GM19438 (cell line): Measurements from ENCODE around the gene ALOX5.

Experiments
- ATAC-seq: cut with Tn5 transposase; IDR thresholded peaks from one replicate; pipeline ENCODE4 v1.9.1; 2021; ENCODE audit warnings: low read depth; ENCODE audit not compliant: unreplicated experiment

The ALOX5 gene

DNA sequence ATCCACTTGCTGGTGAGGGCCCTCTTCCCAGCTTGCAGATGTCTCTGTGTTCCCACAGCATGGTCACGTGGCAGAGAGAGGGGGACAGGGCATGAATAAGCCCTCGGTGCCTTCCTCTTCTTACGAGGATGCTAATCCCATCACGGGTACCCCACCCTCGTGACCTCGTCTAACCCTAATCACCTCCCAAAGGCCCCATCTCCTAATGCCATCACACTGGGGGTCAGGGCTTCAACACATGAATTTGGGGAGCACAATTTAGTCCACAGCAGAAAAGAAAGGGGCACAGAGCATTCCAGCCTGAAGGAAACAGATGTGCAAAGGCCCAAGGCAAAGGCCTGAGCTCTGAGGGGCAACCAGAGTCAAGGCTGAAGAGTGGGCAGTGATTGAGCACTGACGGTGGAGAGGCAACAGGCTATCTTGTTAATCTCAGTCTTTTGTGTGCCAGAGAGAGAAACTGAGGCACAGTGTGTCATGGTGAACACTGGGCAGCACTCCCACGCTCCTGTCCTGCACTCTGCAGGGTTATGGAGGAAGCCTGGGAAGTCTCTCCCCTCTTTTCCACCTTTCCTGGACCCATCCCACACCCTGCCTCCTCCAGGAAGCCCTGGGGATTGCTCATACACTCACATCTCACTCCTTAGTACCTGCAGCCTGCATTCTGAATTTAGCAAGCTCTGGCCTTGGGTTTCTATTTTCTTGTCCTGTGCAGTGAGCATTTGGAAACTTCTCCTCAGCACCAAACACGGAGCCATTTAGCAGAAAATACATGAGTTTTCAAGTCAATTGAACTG is 49.0 kb downstream of the ALOX5 start:
- ATAC-seq: no peak

GRCh38 chr10:45423976-45424499 is 50.0 kb downstream of the ALOX5 start:
- ATAC-seq: no peak

DNA sequence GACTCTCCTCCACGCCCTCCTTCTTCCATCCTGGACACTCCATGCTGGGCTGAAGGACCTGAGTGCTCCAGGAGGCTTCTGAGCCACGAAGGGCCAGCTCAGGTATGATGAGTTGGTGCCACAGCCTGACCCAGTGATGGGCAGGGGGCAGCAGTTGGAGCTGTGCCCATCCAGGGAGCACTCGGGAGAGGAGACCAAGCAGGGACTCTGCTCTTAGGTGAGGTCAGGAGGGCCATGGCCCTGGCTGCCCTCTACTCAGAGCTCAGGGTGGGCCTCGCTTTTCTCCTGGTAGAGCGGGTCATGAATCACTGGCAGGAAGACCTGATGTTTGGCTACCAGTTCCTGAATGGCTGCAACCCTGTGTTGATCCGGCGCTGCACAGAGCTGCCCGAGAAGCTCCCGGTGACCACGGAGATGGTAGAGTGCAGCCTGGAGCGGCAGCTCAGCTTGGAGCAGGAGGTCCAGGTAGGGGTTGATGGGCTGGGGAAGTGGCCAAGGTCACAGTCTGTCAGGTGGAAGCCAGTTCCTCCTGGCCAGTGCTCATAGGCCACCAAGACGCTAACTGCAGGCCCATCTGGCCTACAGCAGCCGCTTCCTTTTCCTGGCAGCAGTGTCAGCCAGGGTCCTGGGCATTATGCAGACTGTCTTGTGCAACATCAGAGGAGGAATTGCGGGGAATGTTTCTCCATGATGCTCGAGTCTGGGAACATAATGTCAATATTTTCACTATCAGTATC is 50.8 kb downstream of the ALOX5 start:
- ATAC-seq: no peak

DNA sequence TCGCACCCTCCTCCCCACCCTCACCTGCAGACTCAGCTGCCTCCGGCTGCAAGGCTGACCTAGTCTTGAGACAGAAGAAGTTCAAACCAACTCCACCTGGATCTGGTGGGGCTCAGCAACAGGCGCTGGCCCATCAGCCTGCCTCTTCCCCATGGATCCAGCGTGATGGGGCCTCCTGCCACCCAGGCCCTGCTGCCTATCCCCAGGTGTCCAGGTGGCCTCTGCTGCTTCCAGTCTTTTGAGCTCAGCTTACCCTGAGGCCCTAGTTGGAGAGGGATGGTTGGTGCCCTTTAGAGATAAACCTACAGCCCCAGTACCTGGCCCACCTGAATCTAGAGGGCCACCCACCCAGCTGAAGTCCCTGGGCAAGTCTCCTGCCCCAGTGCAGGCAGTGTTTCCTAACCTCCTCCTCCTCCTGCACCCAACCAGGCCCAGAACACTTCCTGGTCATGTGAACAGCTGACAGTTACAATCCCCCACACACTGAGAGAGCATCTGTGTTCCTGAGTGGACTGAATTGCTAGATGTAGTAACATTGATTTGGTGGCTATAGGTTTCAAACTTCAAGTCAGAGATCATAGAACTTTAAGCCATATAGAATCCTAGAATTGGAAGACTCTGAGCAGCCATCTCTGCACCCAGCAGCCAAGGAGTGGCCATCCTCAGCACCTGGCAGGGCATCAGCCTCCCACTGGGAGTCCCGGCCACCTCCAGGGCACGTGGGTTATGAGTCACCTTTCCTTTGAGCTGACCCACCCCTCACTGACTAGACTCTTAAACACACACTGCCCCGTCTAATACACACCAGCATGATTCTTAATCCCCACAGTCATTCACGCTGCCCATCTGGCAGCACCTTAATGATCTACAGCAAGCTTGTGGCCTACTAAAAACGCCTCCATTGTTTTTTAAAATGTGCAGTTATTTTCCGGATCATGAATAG is 51.9 kb downstream of the ALOX5 start:
- no peak for ATAC-seq

DNA sequence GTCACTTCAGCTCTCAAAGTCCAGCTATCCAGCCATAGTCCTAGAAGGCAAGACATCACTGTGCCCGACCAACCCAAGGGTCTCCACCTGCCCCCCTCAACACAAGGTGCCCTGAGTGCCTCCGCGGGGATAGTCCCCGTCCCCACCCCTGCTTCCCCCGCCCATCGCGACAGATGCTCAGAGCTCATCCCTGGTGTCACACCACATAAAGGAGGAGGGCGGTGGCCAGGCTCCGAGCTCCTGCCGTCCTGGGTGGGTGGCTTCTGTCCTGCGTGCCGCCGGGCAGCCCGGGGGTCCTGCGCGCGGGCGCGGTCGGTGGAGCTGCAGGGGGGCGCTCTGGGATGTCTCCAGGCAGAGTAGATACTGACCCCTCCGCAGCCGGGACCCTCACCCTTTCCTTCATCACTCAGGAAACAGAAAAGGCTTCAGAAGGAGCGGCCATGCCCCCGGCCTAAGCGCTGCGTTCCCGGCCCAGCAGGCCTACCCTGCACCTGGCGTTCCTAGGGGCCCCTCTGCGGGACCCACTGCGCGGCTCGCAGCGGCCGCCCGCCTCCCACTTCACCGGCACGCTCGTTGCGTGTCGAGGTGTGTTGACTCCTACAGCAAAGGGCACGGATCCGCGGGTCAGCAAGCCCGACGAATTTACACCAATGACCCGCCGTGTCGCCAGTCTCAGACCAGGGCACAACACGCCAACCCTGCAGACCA is 53.4 kb downstream of the ALOX5 start:
- no peak for ATAC-seq

DNA sequence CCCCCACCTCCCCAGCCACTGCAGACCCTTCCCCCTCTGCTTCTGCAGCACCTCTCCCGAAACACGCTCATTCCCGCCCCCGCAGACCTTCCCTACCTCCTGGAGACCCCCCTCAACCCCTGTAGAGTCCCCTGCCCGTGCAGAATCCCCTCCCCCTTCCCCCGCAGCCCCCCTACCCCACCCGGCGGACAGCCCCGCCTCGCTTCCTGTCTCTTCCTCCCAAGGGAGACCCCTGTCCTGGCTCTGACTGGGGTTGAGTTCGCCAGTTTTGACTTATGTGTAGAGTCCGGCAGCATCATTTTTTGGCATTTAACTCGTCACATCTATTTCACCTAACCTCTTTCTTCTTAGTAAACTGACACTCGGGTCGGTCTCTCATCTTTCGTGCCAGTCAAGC is 54.0 kb downstream of the ALOX5 start:
- ATAC-seq: no peak

DNA sequence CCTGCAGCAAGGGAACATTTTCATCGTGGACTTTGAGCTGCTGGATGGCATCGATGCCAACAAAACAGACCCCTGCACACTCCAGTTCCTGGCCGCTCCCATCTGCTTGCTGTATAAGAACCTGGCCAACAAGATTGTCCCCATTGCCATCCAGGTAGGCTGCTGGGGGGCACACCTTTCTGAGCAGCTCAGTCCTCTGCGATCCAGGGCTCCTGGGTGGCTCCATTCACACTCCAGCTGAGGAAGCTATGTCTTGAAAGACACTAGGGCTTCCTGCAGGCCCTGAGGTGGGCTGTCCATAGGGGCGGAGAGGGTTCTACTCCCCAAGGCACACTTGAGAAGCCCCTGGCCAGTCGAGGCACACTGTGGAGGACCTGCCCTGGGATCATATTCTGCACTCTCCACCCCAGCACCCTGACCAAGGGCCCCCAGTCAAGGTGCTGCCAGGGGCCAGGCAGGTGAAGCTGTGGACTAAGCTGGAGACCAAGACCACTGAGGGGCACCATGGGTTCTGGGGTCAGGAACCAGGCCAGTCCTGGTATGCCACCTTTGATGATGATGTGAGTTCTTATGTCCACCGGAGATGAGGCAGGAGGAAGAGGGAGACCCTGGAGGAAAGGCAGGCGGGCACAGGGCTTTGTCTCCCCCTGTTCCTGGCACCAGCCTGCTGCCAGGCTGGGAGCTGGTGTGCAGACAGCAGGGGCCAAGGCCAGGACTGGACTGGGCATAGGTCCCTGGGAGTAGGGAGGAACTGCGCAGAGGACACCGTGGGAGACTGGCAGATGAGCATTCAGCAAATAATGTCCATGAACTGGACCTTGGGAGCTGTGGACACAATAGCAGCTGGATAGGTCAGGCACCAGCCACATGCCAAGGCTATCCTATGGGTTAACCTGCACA is 54.8 kb downstream of the ALOX5 start:
- no peak for ATAC-seq

DNA sequence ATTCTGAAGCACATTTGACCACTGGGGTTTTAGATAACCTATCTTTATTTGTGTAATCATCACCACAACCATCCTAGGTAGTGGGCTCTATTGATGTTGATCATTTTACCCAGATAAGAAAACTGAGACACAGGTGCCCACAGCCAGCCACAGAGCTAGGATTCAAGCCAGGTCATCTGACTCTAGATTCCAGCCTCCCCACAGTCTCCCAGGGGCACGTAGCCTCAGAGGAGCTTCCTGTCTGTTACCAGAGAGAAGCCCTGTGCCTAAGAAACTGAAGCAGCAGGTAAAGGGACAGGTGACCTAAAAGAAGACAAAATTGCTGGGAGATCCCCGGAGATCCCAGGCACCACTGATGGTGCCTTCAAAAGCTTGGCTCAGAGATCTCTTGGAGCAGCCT is 55.8 kb downstream of the ALOX5 start:
- ATAC-seq: no peak

- no peak for ATAC-seq
Observed at GRCh38 chr10:45432113-45432512, 58.1 kb downstream of the ALOX5 start.

DNA sequence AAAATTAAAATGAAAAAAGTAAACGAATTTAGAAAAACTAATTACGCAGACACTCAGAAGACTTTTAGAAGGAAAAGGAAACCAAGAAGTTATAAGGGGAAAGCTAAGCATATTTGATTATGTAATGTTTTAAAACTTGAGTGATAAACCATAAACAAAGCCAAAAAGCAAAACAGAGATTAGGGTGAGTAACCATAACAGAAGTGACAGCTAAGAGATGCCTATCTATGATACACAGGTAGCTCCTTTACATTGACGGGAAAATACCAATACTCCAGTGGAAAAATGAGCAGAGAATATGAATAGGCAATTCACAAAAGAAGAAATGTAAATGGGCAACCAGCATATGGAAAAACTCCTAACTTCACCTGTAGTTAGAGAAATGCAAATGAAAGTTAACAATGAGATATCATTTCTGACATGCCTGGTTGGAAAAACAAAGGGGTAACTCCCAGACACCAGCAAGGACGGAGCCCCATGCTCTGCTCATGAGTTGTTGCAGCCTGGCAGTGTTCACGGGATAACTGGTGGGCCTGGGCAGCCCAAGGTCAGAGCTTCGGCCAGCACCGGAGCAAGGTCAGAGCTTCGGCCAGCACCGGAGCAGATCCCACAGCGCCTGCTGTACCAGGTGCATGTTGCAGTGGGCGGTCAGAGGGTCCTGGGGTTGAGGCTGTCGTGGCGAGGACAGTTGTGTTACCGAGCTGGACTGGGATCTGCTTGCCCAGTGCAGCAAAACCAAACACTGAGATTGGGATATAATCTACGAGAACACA is 58.9 kb downstream of the ALOX5 start:
- ATAC-seq: no peak

GRCh38 chr10:45433716-45434469 is 59.9 kb downstream of the ALOX5 start:
- no peak for ATAC-seq

GRCh38 chr10:45437587-45438465 is 63.8 kb downstream of the ALOX5 start:
- no peak for ATAC-seq

- no peak for ATAC-seq
Observed at GRCh38 chr10:45438466-45439090, 64.6 kb downstream of the ALOX5 start.

GRCh38 chr10:45439365-45439764 is 65.3 kb downstream of the ALOX5 start:
- ATAC-seq: no peak

- no peak for ATAC-seq
Observed at GRCh38 chr10:45439873-45440272, 65.9 kb downstream of the ALOX5 start.

- ATAC-seq: no peak
Observed at GRCh38 chr10:45440511-45441062, 66.6 kb downstream of the ALOX5 start.
